Measurements from ENCODE around the gene ATAD3A.

The ATAD3A gene

GRCh38 chr1:1560178-1560577, 48.2 kb downstream of the ATAD3A start:
- DNase-seq = no peak
- TF ChIP-seq POLR2A (IDR thresholded peaks at IDR 0.05; ENCODE audit: low read length) (peak; percentile 6), GATA1 (IDR thresholded peaks at IDR 0.05; ENCODE audit: low read depth, low read length) (no peak)

- DNase-seq = no peak
Observed at GRCh38 chr1:1561801-1562470, 50.0 kb downstream of the ATAD3A start.

GRCh38 chr1:1562556-1563195, 50.7 kb downstream of the ATAD3A start:
- DNase-seq = no peak
- TF ChIP-seq GATA1 (IDR thresholded peaks at IDR 0.05; ENCODE audit: low read depth, low read length) (no peak), POLR2A (IDR thresholded peaks at IDR 0.05; ENCODE audit: low read length) (no peak)

More at GRCh38 chr1:1561801-1562470, 50.0 kb downstream of the ATAD3A start:
- TF ChIP-seq POLR2A (IDR thresholded peaks at IDR 0.05; ENCODE audit: low read length) (peak; percentile 9), GATA1 (IDR thresholded peaks at IDR 0.05; ENCODE audit: low read depth, low read length) (no peak)

- DNase-seq = no peak
- TF ChIP-seq POLR2A (IDR thresholded peaks at IDR 0.05; ENCODE audit: low read length) = no peak
- TF ChIP-seq GATA1 (IDR thresholded peaks at IDR 0.05; ENCODE audit: low read depth, low read length) = no peak
Observed at GRCh38 chr1:1563688-1564087, 51.7 kb downstream of the ATAD3A start.

- no peak for TF ChIP-seq POLR2A (IDR thresholded peaks at IDR 0.05; ENCODE audit: low read length)
- no peak for TF ChIP-seq GATA1 (IDR thresholded peaks at IDR 0.05; ENCODE audit: low read depth, low read length)
- DNase-seq = peak in 1 of 2 experiments; percentile 27
Observed at GRCh38 chr1:1564268-1564667, 52.3 kb downstream of the ATAD3A start.

GRCh38 chr1:1565340-1565739, 53.4 kb downstream of the ATAD3A start:
- TF ChIP-seq GATA1 (IDR thresholded peaks at IDR 0.05; ENCODE audit: low read depth, low read length) (no peak), POLR2A (IDR thresholded peaks at IDR 0.05; ENCODE audit: low read length) (no peak)
- DNase-seq = no peak

- TF ChIP-seq GATA1 (IDR thresholded peaks at IDR 0.05; ENCODE audit: low read depth, low read length) (no peak), POLR2A (IDR thresholded peaks at IDR 0.05; ENCODE audit: low read length) (no peak)
- DNase-seq = no peak
Observed at GRCh38 chr1:1567152-1567875, 55.4 kb downstream of the ATAD3A start.

GRCh38 chr1:1567891-1568291, 55.9 kb downstream of the ATAD3A start:
- DNase-seq = no peak
- no peak for TF ChIP-seq GATA1 (IDR thresholded peaks at IDR 0.05; ENCODE audit: low read depth, low read length)
- TF ChIP-seq POLR2A (IDR thresholded peaks at IDR 0.05; ENCODE audit: low read length) = no peak

GRCh38 chr1:1569341-1569740, 57.4 kb downstream of the ATAD3A start:
- no peak for TF ChIP-seq POLR2A (IDR thresholded peaks at IDR 0.05; ENCODE audit: low read length)
- TF ChIP-seq GATA1 (IDR thresholded peaks at IDR 0.05; ENCODE audit: low read depth, low read length) = no peak
- no peak for DNase-seq

GRCh38 chr1:1573843-1574720, 62.1 kb downstream of the ATAD3A start:
- TF ChIP-seq POLR2A (IDR thresholded peaks at IDR 0.05; ENCODE audit: low read length) (no peak), GATA1 (IDR thresholded peaks at IDR 0.05; ENCODE audit: low read depth, low read length) (no peak)
- DNase-seq = peak; percentile 90 to 93

- TF ChIP-seq GATA1 (IDR thresholded peaks at IDR 0.05; ENCODE audit: low read depth, low read length) = no peak
- TF ChIP-seq POLR2A (IDR thresholded peaks at IDR 0.05; ENCODE audit: low read length) = peak; percentile 97
- DNase-seq = peak; percentile 98
Observed at GRCh38 chr1:1574721-1575537, 63.0 kb downstream of the ATAD3A start, which contains the start of gene SSU72. Gene SSU72, minus strand, starts transcription at chr1:1574863. Its CDS starts 306 bp downstream, at chr1:1574557.

GRCh38 chr1:1577367-1578011, 65.5 kb downstream of the ATAD3A start:
- DNase-seq = no peak
- TF ChIP-seq GATA1 (IDR thresholded peaks at IDR 0.05; ENCODE audit: low read depth, low read length) = no peak
- no peak for TF ChIP-seq POLR2A (IDR thresholded peaks at IDR 0.05; ENCODE audit: low read length)

Measured in erythroblast (primary cell).